ENCODE data around the gene CARMIL1. TPM values are rescaled to one million over a fixed set of nuclear protein-coding genes. Genes with fewer than 3 reads are reported as not detected.
A peak's percentile ranks its signal among the peaks of the same experiment; 100 is the strongest.
"Not testable (repeated sequence)": the region's sequence is repeated elsewhere in the genome, so short reads cannot be mapped to it uniquely, and the experiment has no call there.

CARMIL1 gene
- total and polyA plus RNA-seq, 3 experiments from 2014 or later = 1.8 to 2.9 TPM; not detected in 1

DNA sequence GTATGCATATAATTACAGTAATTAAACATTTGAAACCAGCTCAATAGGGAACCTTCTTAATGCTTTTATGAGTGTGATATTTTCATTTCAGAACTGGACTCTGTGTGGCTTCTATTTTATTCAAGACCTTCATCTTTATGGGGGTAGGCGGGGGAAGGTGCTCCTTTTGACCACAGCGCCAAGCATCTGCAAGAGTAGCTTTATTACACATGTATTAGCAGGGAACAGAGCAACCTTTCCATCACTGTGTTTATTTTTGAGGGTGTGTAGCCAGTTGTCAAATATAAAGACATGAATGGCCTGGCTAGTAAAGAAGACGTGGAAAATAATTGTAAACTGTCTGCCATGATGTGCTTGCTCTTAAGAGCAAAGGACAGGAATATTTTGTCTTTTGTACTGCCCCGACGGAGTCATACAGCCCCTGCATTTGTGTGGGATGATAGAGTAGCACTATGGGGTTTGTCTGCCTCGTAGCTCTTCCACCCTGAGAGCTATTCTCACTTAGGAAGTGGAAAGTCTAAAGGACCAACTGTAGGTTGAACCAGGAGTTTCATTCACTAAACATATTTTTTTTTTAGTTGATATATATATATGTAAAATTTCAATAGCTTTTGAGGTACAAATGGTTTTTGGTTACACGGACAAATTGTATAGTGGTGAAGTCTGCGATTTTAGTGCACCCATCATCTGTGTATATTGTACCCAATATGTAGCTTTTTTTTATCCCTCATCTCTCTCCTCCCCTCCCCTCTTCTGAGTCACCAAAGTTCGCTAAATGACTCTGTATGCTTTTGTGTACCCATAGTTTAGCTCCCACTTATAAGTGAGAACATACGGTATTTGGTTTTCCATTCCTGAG lies 91.2 kb downstream of the CARMIL1 start:
- Mint-ChIP-seq H3K4me1 (peaks cover 47 to 83% (median 70%) of the 10 kb centered on the region in 3 donors), H3K36me3 (peaks cover 4 to 19% (median 4%) of the 10 kb centered on the region in 3 donors), H3K27me3 (no peaks in the 10 kb centered on the region), H3K9me3 (peaks cover 3 to 11% (median 4%) of the 10 kb centered on the region in 5 donors), H3K27ac (peak overlapping the region in 7 of 8 donors; percentile 3 to 97 (median 56)), H3K4me3 (peak overlapping the region in 6 of 7 donors; percentile 12 to 74 (median 48))
- Histone ChIP-seq H3K9me3 (ENCODE audit: low read length) (no peaks in the 10 kb centered on the region), H3K4me3 (ENCODE audit: low read length) (peak overlapping the region; percentile 42), H3K27ac (ENCODE audit: low read depth, low read length) (no peak overlapping the region), H3K4me1 (ENCODE audit: insufficient read depth, low read length) (peaks cover 48% of the 10 kb centered on the region), H3K27me3 (ENCODE audit: insufficient read depth, low read length, poor library complexity, severe bottlenecking) (no peaks in the 10 kb centered on the region), H3K36me3 (ENCODE audit: insufficient read depth, low read length) (no peaks in the 10 kb centered on the region)
- DNase-seq = no peak
- ChIA-PET POLR2A (interaction anchor here (0.6 to 1.5 kb wide), 3 partner anchors 33 to 91 kb away, joined by 3 to 7 read pairs (median 4); partner anchors contain the start of gene CARMIL1), CTCF (interaction anchor here (1.0 to 1.8 kb wide), 4 partner anchors 31 to 120 kb away, joined by 3 to 5 read pairs (median 4); no protein-coding TSS in a partner anchor)

GRCh38 chr6:25371037-25371347 lies 91.8 kb downstream of the CARMIL1 start:
- peaks cover 43% of the 10 kb centered on the region for H3K4me1 ChIP-seq (ENCODE audit: insufficient read depth, low read length)
- H3K4me3 ChIP-seq (ENCODE audit: low read length) = peak overlapping the region; percentile 33
- no peaks in the 10 kb centered on the region for H3K27me3 ChIP-seq (ENCODE audit: insufficient read depth, low read length, poor library complexity, severe bottlenecking)
- H3K4me3 Mint-ChIP-seq = peak overlapping the region in 4 of 7 donors; percentile 23 to 74 (median 40)
- peaks cover 46 to 78% (median 65%) of the 10 kb centered on the region in 3 donors for H3K4me1 Mint-ChIP-seq
- peaks cover 6 to 24% (median 6%) of the 10 kb centered on the region in 3 donors for H3K36me3 Mint-ChIP-seq
- H3K9me3 Mint-ChIP-seq = peaks cover 3 to 16% (median 8%) of the 10 kb centered on the region in 5 donors
- peak overlapping the region in 6 of 8 donors; percentile 6 to 86 (median 38) for H3K27ac Mint-ChIP-seq
- ChIA-PET CTCF (no interaction called here), POLR2A (interaction anchor here (0.6 to 1.5 kb wide), 2 partner anchors 33 to 34 kb away, joined by 4 to 7 read pairs; no protein-coding TSS in a partner anchor)
- H3K36me3 ChIP-seq (ENCODE audit: insufficient read depth, low read length) = no peaks in the 10 kb centered on the region
- no peak overlapping the region for H3K27ac ChIP-seq (ENCODE audit: low read depth, low read length)
- H3K9me3 ChIP-seq (ENCODE audit: low read length) = no peaks in the 10 kb centered on the region
- no peak for DNase-seq
- no peaks in the 10 kb centered on the region for H3K27me3 Mint-ChIP-seq

- CTCF ChIA-PET = no interaction called here
Measured at GRCh38 chr6:25375125-25375524, 96.0 kb downstream of the CARMIL1 start.

DNA sequence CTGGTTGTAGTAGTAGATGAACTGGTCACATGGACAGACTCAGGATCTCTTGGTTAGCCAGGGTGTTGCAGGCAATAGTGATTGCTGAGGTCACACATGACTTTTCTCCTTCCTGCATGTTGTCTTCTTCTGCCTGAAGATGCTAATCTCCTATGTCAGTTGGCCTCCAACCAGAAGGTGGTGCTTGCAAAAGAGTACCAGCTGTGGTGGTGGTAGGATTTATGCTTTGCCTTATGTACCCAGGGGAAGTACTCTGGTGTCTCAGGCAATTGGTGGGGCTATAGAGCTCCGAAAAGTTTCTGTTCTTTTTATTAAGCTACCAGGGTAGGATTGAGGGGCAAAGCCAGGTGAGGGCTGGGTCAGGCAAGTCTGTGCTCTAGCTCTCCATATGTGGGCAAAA lies 98.5 kb downstream of the CARMIL1 start:
- no peak overlapping the region for H3K4me3 ChIP-seq (ENCODE audit: low read length)
- H3K36me3 ChIP-seq (ENCODE audit: insufficient read depth, low read length) = no peaks in the 10 kb centered on the region
- Mint-ChIP-seq H3K27ac (no peak overlapping the region), H3K9me3 (peaks cover 3 to 16% (median 10%) of the 10 kb centered on the region in 5 donors), H3K4me3 (no peak overlapping the region), H3K36me3 (peaks cover 6 to 43% (median 7%) of the 10 kb centered on the region in 3 donors), H3K27me3 (peaks cover 0 to 3% of the 10 kb centered on the region in 2 donors), H3K4me1 (peaks cover 0 to 16% (median 6%) of the 10 kb centered on the region in 3 donors)
- no peaks in the 10 kb centered on the region for H3K9me3 ChIP-seq (ENCODE audit: low read length)
- no peaks in the 10 kb centered on the region for H3K27me3 ChIP-seq (ENCODE audit: insufficient read depth, low read length, poor library complexity, severe bottlenecking)
- H3K27ac ChIP-seq (ENCODE audit: low read depth, low read length) = no peak overlapping the region
- POLR2A ChIA-PET = no interaction called here
- CTCF ChIA-PET = interaction anchor here (1.2 kb wide), 1 partner anchor 12 kb away, joined by 3 read pairs; no protein-coding TSS in a partner anchor
- DNase-seq = no peak
- no peaks in the 10 kb centered on the region for H3K4me1 ChIP-seq (ENCODE audit: insufficient read depth, low read length)

More at GRCh38 chr6:25375125-25375524, 96.0 kb downstream of the CARMIL1 start:
- POLR2A ChIA-PET = no interaction called here
- H3K4me1 Mint-ChIP-seq = peaks cover 12 to 42% (median 24%) of the 10 kb centered on the region in 3 donors
- no peak overlapping the region for H3K4me3 Mint-ChIP-seq
- H3K4me1 ChIP-seq (ENCODE audit: insufficient read depth, low read length) = peaks cover 3% of the 10 kb centered on the region
- H3K27me3 Mint-ChIP-seq = peaks cover 0 to 2% of the 10 kb centered on the region in 2 donors
- H3K36me3 Mint-ChIP-seq = peaks cover 6 to 35% (median 8%) of the 10 kb centered on the region in 3 donors
- no peak for DNase-seq
- no peak overlapping the region for H3K4me3 ChIP-seq (ENCODE audit: low read length)
- no peaks in the 10 kb centered on the region for H3K9me3 ChIP-seq (ENCODE audit: low read length)
- H3K27ac ChIP-seq (ENCODE audit: low read depth, low read length) = no peak overlapping the region
- no peaks in the 10 kb centered on the region for H3K27me3 ChIP-seq (ENCODE audit: insufficient read depth, low read length, poor library complexity, severe bottlenecking)
- H3K27ac Mint-ChIP-seq = no peak overlapping the region
- no peaks in the 10 kb centered on the region for H3K36me3 ChIP-seq (ENCODE audit: insufficient read depth, low read length)
- H3K9me3 Mint-ChIP-seq = peaks cover 3 to 16% (median 10%) of the 10 kb centered on the region in 5 donors

DNA sequence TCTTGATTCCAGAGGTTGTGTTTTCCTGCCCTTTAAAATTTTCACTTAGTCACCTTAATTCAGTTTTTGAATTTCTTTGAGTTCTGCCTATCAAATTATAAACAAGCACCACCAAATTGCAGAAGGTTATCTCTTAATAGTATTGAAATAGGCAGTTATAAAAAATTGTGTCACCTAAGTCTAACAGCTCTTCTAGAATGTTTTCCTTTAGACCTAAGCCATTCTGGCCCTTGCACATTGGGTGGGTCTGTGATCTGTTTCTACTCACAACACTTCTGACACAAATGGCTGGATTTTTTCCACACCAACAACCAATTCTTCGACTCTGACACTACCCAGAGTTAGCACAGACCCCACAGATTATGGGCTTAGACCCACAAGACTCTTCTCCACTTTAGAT lies 101.9 kb downstream of the CARMIL1 start:
- Histone ChIP-seq H3K4me3 (ENCODE audit: low read length) (no peak overlapping the region), H3K4me1 (ENCODE audit: insufficient read depth, low read length) (no peaks in the 10 kb centered on the region), H3K9me3 (ENCODE audit: low read length) (no peaks in the 10 kb centered on the region), H3K27ac (ENCODE audit: low read depth, low read length) (no peak overlapping the region), H3K36me3 (ENCODE audit: insufficient read depth, low read length) (no peaks in the 10 kb centered on the region), H3K27me3 (ENCODE audit: insufficient read depth, low read length, poor library complexity, severe bottlenecking) (no peaks in the 10 kb centered on the region)
- H3K4me1 Mint-ChIP-seq = peaks cover 0 to 5% (median 0%) of the 10 kb centered on the region in 3 donors
- ChIA-PET POLR2A (no interaction called here), CTCF (no interaction called here)
- peaks cover 0 to 3% (median 0%) of the 10 kb centered on the region in 5 donors for H3K9me3 Mint-ChIP-seq
- DNase-seq = no peak
- no peak overlapping the region for H3K27ac Mint-ChIP-seq
- H3K4me3 Mint-ChIP-seq = no peak overlapping the region
- H3K36me3 Mint-ChIP-seq = peaks cover 0 to 25% (median 2%) of the 10 kb centered on the region in 3 donors
- H3K27me3 Mint-ChIP-seq = peaks cover 0 to 5% of the 10 kb centered on the region in 2 donors

DNA sequence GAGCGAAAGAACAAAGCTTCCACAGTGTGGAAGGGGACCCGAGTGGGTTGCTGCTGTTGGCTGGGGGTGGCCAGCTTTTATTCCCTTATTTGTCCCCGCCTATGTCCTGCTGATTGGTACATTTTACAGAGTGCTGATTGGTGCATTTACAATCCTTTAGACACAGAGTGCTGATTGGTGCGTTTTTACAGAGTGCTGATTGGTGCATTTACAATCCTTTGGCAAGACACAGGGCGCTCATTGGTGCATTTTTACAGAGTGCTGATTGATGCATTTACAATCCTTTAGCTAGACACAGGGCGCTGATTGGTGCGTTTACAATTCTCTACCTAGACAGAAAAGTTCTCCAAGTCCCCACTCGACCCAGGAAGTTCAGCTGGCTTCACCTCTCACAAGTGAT lies 103.3 kb downstream of the CARMIL1 start:
- H3K27me3 ChIP-seq (ENCODE audit: insufficient read depth, low read length, poor library complexity, severe bottlenecking); H3K27me3 Mint-ChIP-seq; H3K9me3 ChIP-seq (ENCODE audit: low read length); H3K4me3 ChIP-seq (ENCODE audit: low read length); H3K27ac Mint-ChIP-seq; CTCF ChIA-PET; H3K4me1 ChIP-seq (ENCODE audit: insufficient read depth, low read length); POLR2A ChIA-PET; H3K4me1 Mint-ChIP-seq; DNase-seq; H3K4me3 Mint-ChIP-seq; H3K9me3 Mint-ChIP-seq; H3K27ac ChIP-seq (ENCODE audit: low read depth, low read length); H3K36me3 ChIP-seq (ENCODE audit: insufficient read depth, low read length): not testable (repeated sequence)
- H3K36me3 Mint-ChIP-seq = peaks cover 0 to 19% (median 2%) of the 10 kb centered on the region in 3 donors

GRCh38 chr6:25384234-25384633 lies 105.1 kb downstream of the CARMIL1 start:
- ChIA-PET CTCF (no interaction called here), POLR2A (no interaction called here)
- Mint-ChIP-seq H3K4me3 (no peak overlapping the region), H3K9me3 (no peaks in the 10 kb centered on the region), H3K36me3 (peaks cover 0 to 19% (median under 1%) of the 10 kb centered on the region in 3 donors), H3K27me3 (peaks cover 0 to 4% of the 10 kb centered on the region in 2 donors), H3K4me1 (peaks cover 0 to 4% (median 0%) of the 10 kb centered on the region in 3 donors), H3K27ac (no peak overlapping the region)
- Histone ChIP-seq H3K27ac (ENCODE audit: low read depth, low read length) (no peak overlapping the region), H3K36me3 (ENCODE audit: insufficient read depth, low read length) (no peaks in the 10 kb centered on the region), H3K4me3 (ENCODE audit: low read length) (no peak overlapping the region), H3K9me3 (ENCODE audit: low read length) (no peaks in the 10 kb centered on the region), H3K4me1 (ENCODE audit: insufficient read depth, low read length) (no peaks in the 10 kb centered on the region), H3K27me3 (ENCODE audit: insufficient read depth, low read length, poor library complexity, severe bottlenecking) (no peaks in the 10 kb centered on the region)
- no peak for DNase-seq

GRCh38 chr6:25384967-25385366 lies 105.8 kb downstream of the CARMIL1 start:
- no peaks in the 10 kb centered on the region for H3K36me3 ChIP-seq (ENCODE audit: insufficient read depth, low read length)
- ChIA-PET POLR2A (no interaction called here), CTCF (interaction anchor here (0.6 kb wide), 1 partner anchor 111 kb away, joined by 3 read pairs; no protein-coding TSS in a partner anchor)
- H3K9me3 Mint-ChIP-seq = no peaks in the 10 kb centered on the region
- H3K27me3 ChIP-seq (ENCODE audit: insufficient read depth, low read length, poor library complexity, severe bottlenecking) = no peaks in the 10 kb centered on the region
- peaks cover 0 to 19% (median 0%) of the 10 kb centered on the region in 3 donors for H3K36me3 Mint-ChIP-seq
- no peak overlapping the region for H3K27ac ChIP-seq (ENCODE audit: low read depth, low read length)
- H3K4me1 ChIP-seq (ENCODE audit: insufficient read depth, low read length) = no peaks in the 10 kb centered on the region
- H3K4me1 Mint-ChIP-seq = peaks cover 0 to 4% (median 0%) of the 10 kb centered on the region in 3 donors
- peaks cover 0 to 5% of the 10 kb centered on the region in 2 donors for H3K27me3 Mint-ChIP-seq
- no peaks in the 10 kb centered on the region for H3K9me3 ChIP-seq (ENCODE audit: low read length)
- H3K4me3 ChIP-seq (ENCODE audit: low read length) = no peak overlapping the region
- no peak overlapping the region for H3K4me3 Mint-ChIP-seq
- H3K27ac Mint-ChIP-seq = peak overlapping the region in 1 of 8 donors; percentile 4
- DNase-seq = no peak
